Dedifferentiated amniotic fluid mesenchymal stem cell (primary cell): ENCODE results near the gene SPAG8.

Source experiments
- DNase-seq: peaks from one replicate; pipeline ENCODE4 v3.0.0-alpha.2; 2016; ENCODE audit errors: extremely low spot score

SPAG8 gene, protein sequence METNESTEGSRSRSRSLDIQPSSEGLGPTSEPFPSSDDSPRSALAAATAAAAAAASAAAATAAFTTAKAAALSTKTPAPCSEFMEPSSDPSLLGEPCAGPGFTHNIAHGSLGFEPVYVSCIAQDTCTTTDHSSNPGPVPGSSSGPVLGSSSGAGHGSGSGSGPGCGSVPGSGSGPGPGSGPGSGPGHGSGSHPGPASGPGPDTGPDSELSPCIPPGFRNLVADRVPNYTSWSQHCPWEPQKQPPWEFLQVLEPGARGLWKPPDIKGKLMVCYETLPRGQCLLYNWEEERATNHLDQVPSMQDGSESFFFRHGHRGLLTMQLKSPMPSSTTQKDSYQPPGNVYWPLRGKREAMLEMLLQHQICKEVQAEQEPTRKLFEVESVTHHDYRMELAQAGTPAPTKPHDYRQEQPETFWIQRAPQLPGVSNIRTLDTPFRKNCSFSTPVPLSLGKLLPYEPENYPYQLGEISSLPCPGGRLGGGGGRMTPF

DNA sequence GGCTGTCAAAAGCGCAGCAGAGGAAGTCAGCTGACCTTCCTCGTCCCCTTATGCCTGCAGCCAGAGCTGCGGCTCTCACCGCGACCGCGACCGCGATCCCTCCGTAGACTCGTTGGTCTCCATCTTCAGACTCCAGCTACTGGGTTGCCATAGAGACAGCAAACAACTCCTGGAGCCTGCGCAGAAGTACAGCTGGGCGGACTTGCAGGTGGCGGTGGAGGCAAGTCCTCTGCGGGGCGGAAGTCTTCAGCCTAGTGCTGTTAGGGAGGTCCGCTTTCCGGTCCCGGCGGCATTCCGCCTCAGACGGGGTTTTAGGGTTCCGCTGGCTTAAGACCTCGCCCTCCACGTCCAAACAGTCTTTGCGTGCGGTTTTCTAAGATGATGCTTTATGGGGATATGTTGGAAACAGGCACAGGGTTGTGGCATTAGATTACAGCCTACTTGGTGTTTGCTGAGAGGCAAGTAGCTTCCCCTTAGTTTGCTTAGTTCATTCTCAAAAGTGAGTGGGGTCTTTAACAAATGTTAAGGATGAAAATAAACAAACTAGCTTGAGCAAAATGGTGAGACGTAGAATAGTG is at the start of gene SPAG8:
TSS of gene SPAG8 (minus strand) at position 238 of the 578 bp plus-strand sequence. CDS start at position 123, 115 bp downstream.
- peak; percentile 94 for DNase-seq

- no peak for DNase-seq
These were observed 49.3 kb upstream of the SPAG8 start for GRCh38 chr9:35861161-35861897.

- no peak for DNase-seq
These were observed 47.9 kb upstream of the SPAG8 start for GRCh38 chr9:35859990-35860339.

GRCh38 chr9:35859310-35859989 is 47.4 kb upstream of the SPAG8 start:
- no peak for DNase-seq

GRCh38 chr9:35858458-35858857 is 46.4 kb upstream of the SPAG8 start:
- DNase-seq, result no peak

DNA sequence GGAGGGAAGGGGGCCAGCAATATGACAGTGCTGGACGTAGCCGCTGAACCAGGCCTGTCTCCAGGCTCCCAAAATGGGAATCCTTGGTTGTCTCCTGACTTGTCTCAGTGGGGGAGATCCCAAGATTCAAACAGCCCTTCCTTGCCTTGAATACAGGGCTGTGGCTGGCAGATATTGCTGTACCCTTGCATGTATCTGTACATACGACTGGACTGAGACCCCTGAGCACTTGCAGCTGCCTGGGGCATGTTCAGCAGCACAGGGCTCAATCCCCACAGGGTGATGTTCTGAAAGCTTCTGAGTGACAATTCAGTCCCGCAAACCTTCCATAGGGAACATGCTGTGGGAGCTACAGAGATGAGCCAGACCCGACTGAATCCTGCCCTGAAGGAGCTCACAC is 44.8 kb upstream of the SPAG8 start:
- DNase-seq, result no peak

DNA sequence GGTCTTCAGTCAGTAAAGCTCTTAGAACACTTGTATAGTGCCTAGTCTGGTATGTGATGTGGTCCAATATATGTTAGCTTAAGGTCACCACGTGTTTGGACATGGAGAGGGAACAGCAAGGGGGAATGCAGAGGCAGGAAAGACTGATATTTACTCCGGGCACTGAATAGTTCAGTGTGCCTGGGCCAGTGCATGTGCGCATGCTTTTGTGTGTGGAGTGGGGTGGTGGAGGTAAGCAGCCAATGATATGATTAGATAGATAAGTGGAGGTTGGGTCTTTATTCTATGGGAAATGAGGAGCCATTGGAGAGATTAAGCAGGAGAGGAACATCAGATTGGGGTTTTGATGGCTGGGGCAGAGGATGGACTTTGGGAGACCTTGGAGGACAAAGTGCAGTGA is 44.1 kb upstream of the SPAG8 start:
- no peak for DNase-seq

- no peak for DNase-seq
These were observed 42.2 kb upstream of the SPAG8 start for GRCh38 chr9:35854091-35854762.

- DNase-seq, result no peak
These were observed 41.1 kb upstream of the SPAG8 start for GRCh38 chr9:35852876-35853865.

- DNase-seq, result no peak
These were observed 40.3 kb upstream of the SPAG8 start for GRCh38 chr9:35852267-35852815.

DNA sequence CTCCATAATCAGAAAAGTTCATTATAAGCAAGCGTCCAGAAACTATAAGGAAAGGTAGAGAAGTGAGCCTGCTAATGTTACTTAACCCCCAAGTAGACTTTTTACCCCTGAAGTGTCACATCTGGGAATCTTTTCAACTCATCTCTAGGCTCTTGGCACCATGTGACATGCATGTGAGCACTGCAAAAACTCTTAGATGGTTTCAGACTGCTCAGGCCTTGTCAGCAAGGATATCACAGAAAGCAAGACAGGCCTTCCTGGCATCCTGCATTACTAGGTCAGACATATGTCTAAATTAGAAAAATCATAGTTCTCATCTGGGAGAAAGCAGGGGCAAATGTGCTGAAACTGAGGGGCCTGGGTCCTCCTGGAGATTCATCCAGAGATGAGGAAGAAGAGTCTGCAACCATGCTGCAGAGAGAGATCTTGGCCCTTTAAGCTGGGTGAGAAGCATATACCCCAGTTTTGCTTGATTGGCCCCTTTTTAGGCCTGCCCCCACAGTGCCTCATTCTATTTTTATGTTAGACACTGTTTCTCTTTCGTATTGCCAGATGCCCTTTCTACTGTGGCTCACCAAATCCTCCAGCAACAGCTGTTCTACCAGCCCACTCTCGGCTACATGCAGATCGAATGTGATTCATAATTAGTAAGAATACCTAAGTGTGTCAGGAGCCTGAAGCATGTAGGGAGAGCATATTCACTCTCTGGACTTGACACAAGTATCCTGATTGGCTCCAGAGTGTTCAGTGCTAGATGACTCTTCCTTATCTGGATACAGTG is 35.9 kb upstream of the SPAG8 start:
- peak; percentile 63 for DNase-seq

GRCh38 chr9:35845824-35846771 is 34.0 kb upstream of the SPAG8 start:
- no peak for DNase-seq

DNA sequence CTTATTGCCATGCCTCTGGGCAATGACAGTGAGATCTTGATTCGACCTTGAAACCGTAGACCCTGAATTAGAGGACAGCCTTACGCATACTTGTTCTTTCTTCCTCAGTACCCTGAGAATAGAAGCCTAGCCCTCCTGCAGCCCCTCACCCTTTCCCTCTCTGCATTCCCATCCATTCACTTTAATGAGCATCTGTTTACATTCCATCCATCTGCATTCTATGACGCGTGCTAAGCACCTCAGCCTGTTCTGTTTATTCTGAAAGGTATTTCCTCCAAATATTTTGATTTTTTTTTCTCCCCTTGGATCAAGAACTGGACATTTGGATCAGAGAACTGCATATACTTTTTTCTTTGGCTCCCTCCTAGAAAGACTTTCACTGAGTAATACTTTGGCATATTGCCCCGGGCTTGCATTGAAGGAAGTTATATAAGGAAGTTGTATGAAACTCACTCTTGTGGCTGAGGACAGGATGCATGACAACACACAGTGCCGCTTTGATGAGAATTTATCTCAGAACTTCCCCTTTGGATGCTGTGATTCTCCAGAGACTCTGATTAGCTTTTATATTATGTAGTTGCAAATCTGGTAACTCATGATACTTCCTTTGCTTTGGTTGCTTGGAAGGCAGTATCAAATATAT is 32.7 kb upstream of the SPAG8 start:
- DNase-seq, result peak; percentile 95

DNA sequence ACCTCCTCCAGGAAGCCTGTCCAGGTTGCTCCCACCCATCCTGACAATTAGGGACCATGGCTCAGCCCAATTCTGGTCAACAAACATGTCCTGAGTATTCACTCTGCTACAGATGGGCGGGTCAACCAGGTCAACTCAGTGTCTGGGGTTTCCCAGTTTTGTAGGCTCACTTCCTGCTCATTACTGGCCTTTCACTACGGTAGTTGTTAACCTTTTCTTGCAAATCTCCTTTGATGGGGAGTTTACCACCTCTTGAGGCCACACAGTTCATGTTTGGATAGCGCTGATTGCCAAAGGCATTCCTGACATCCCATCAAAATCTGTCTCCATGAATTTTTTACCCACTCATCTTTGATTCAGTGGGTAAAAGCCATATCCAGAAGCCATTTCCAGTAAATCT is 30.7 kb upstream of the SPAG8 start:
- no peak for DNase-seq

- DNase-seq, result no peak
These were observed 30.1 kb upstream of the SPAG8 start for GRCh38 chr9:35842020-35842745.

- no peak for DNase-seq
These were observed 29.5 kb upstream of the SPAG8 start for GRCh38 chr9:35841645-35841900.
